ENCODE data around the gene CEACAM7.
"Not testable (repeated sequence)": the region's sequence is repeated elsewhere in the genome, so short reads cannot be mapped to it uniquely, and the experiment has no call there.

CEACAM7 gene

DNA sequence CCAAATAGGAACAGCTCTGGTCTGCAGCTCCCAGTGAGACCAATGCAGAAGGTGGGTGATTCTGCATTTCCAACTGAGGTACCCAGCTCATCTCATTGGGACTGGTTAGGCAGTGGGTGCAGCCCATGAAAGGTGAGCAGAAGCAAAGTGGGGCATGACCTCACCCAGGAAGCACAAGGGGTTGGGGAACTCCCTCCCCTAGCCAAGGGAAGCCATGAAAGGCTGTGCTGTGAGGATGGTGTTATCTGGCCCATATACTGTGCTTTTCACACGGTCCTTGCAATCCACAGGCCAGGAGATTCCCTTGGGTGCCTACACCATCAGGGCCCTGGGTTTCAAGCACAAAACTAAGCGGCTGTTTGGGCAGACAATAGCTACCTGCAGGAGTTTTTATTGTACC is 31.3 kb downstream of the CEACAM7 start:
- DNase-seq (ENCODE audit: low spot score): not testable (repeated sequence)

DNA sequence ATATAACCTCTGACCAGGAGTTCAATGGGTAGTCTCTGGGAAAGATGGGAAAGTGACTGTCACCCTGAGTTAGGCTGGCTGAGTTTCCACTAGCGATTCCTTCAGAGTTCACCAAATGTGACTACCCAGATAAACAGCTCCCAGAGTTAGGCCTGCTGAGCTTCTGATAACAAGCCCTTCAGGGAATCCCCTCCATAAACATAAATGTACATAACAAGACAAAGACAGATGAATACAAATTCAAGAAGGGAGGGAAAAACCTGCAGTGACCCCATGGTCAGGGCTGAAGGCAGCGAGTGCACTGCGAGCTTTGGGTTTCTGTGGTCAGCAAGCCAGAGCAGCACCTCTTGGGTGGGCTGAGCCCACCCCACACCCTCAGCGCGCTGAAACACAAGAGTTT is 35.8 kb downstream of the CEACAM7 start:
- DNase-seq (ENCODE audit: low spot score): no peak

DNA sequence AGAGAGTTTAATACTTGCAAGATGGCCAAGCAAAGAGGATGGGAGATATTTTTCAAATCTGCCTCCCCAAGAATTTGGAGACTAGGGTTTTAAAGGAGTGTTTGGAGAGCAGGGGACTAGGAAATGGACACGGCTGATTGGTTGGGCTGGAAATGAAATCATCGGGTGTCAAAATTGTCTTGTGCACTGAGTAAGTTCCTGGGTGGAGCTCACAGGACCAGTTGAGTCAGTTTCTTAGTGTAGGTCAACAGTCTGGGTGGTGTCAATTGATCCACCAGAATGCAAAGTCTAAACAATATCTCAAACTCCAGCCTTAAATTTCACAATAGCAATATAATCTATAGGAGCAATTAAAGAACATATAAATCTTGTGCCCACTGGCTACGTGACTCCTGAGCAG is 38.2 kb downstream of the CEACAM7 start:
- no peak for DNase-seq (ENCODE audit: low spot score)

DNA sequence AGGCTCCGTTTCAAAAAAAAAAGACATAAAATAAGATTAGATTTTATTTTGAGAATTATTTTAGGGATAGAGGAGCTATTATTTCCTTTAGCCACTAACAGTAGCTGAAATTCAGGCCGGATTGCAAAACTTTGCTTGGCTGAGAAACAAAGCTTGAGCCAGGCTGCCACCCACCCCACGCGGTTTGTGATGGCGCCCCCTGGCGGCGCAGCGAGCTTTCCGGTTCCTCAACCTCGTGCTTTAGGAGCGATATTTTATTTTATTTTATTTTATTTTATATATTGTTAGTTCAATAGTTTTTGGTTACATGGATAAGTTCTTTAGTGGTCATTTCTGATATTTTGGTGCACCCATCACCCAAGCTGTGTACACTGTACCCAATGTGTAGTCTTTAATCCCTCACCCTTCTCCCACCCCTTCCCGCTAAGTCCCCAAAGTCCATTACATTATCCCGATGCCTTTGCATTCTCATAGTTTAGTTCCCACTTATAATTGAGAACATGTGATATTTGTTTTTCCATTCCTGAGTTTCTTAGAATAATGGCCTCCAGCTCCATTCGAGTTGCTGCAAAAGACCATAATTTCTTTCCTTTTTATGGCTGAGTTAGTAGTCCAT is 41.4 kb downstream of the CEACAM7 start:
- no peak for DNase-seq (ENCODE audit: low spot score)

DNA sequence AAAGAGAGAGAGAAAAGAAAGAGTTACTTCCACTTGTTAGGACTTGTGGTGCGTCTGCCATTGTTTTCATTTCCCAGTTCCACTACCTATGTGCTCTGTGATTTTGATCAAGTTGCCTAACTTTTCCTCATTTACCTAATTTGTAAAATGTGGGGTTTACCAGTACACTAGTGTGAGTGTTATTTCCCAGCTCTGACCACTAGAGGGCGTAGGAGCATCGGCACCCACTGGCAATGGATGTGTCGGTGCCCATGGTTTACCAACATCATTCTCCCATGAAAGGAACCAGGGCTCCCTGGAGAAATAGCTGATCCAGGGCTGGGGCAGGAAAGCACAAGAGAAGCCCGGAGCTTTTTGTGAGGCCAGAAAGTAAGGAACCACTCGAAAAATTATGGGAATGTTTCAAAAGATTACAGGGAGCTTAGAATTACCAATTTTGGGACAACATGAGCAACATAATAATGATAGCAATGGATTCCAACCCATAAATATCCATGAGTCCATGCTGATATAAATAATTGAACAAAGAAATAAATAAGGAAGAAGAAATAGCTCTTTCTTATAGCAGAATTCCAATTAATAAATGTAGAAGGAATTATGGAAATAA is 46.1 kb downstream of the CEACAM7 start:
- DNase-seq (ENCODE audit: low spot score): peak; percentile 68

DNA sequence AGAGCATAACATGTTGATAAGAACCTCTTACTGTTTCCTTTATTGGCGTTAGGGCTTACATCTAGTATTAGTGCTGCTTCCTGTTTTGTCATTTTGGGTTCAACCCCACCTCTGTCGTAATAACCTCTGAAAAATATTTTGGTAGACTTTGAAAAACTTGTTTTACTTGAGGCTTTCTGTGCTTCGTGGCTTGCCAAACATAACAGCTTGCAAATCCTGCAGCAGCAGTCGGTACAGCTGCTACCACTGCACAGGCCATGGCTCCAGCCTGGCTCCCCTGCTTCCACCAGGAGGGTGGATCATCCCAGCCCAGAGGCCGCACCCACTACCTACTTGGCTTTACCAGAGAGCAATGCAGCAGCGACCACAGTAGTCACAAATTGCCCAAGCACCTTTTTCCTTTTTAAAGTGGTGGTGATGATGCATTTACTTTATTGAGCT is 49.4 kb downstream of the CEACAM7 start:
- no peak for DNase-seq (ENCODE audit: low spot score)

DNA sequence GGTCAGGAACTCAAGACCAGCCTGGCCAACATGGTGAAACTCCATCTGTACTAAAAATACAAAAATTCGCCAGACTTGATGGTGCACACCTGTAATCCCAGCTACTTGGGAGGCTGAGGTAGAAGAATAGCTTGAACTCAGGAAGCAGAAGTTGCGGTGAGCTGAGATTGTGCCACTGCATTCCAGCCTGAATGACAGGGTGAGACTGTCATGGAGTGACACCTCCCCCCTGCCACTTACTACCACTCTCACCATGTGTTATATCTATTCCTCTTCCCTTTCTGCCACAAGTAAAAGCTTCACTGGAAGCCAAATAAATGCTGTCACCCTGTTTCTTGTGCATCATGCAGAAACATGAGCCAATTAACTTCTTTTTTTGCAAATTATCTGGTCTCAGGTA is 50.6 kb downstream of the CEACAM7 start:
- DNase-seq (ENCODE audit: low spot score): no peak

DNA sequence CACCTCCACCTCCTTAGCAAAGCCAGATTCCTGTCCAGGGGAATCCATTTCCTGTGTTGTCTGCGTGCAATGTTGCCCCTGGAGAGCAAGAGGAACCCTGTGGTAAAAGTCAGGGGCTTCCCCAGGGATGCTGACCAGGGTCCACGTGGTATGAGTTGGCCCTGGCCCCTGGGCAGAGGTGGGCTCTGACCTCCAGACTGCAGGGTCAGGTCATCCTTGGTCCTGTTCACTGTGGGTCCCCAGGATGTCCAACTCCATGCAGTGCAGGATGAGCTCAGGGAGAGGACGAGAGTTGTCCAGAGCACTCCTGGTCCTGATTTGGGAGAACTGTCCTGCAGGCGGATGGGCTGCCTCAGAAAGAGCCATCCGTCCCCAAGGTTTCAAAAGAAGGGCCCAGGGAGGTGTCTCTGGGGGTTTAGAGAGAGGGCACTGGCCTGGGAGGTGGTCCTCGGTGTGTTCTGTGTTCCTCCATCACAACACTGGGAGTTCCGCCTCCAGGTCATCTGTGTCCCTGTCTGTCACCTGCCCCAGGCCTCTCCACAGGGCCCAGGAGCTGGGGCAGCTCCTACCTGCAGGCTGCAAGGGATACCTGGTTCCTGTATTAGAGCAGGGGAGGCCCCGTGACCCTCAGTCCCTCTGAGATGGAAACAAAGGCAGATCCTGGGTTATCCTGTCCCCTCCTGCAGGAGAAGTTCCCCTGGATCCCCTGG is 59.9 kb downstream of the CEACAM7 start:
- DNase-seq (ENCODE audit: low spot score): no peak

DNA sequence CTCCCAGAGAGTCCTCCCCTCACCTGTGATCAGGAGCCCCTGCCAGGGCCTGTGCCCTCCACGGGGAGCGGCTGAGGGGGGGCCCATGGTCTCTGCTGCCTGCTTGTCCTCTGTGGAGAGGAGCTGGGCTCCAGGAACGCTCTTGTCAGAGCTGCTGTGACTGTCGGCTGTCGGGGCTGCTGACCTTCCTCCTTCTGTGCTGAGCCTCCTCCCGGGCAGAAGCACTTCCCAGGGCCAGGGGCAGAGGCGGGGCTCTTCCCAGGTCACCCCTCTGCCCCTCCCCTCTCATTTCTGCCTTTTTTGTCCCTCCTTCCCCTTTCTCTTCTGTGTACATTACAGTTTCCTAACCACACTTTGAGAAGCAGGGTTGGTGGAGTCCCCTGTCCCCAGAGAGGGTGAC is 61.2 kb downstream of the CEACAM7 start, which contains the start of gene CEACAM4:
Gene CEACAM4, minus strand, starts transcription at position 198 of the 400 bp plus-strand sequence. Its CDS starts 111 bp downstream, at position 87.
- no peak for DNase-seq (ENCODE audit: low spot score)

DNA sequence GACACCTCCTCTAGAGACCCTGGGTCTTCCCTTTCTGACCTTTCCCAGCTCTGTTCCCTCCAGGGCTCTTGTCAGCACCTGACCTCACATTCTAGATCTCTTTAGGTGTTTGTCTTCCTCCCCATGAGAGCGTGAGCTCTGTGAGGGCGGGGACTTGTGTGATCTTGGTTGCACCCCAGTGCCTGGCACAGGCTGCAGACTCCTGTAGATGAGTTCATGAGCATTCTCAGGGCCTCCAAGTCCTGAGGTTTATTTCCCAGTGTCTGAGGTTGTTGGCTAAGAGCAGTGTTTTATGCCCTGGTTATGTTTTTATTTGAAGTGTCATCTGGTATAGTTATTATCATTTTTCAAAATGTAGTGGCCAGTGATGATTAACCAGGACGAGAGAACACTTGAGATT is 61.8 kb downstream of the CEACAM7 start:
- DNase-seq (ENCODE audit: low spot score): no peak

DNA sequence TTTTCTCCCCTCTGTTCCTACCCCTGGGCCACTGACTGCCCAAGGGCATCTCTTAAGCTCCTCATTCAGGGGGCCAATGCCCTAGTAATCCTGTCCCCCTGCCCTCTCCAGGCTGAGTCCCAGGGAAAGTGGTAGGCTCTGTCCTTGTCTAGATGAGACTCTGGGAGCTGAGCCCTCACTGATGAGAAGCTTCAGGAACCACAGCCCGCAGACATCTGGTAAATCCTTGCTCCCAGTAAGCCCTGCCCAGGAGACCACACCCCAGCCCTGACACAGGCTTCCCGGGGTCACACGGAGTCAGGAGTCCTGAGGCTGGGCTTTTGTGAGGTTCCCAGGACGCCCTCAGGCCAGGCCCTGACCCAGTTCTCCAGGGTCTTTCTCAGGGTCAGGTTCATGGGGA is 63.1 kb downstream of the CEACAM7 start:
- no peak for DNase-seq (ENCODE audit: low spot score)

DNA sequence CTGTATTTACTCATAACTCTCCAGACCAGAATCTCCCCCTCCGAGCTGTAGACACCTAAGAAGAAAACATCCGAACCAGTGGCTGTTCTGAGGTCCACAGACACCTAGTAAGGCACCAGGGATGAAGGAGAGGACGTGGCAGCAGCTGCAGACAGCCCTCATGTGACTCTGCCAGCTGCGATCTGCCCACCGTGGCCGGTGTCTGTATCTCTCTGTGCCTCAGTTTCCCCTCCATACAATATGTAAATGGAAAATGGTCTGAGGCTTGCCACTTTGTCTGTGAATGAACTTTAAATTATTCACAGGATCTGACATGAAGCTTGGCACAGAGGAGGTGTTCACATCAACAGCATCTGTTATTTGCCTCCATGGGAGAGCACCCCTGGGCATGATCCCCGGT is 63.6 kb downstream of the CEACAM7 start:
- no peak for DNase-seq (ENCODE audit: low spot score)

DNA sequence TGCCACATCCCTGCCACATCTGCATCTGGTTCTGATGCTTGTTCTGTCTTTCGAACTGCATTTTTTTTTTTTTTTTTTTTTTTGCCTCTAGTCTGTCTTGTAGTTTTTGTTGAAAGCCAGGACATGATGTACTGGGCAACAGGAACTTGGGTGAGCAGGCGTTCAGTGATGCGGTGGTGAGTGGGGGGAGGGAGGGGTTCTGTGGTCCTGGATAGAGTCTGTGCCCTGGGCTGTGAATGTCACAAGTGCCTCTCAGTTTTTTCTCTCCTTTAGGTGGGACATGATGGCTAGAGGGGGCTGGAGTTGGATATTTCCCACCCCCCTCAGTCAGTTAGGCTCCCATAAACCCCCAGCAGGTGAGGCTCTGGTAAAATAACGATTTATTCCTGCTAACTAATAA is 64.7 kb downstream of the CEACAM7 start:
- no peak for DNase-seq (ENCODE audit: low spot score)
